Testis (tissue), 3 donors: ENCODE results near the gene PRKG1. TPM values are rescaled to one million over a fixed set of nuclear protein-coding genes. Genes with fewer than 3 reads are reported as not detected.
"Not testable (repeated sequence)": the region's sequence is repeated elsewhere in the genome, so short reads cannot be mapped to it uniquely, and the experiment has no call there.

Source experiments
- DNase-seq: peaks from one replicate; pipeline ENCODE4 v3.0.0-alpha.2; 2019
- H3K27ac ChIP-seq, 2 donors: fragments of 200-600 bp; sonication (generic); one replicate each; pipeline ENCODE4 v1.5.1; 2019
- H3K27me3 ChIP-seq: fragments of 200-600 bp; sonication (generic); one replicate; pipeline ENCODE4 v1.5.1; 2019
- H3K36me3 ChIP-seq: fragments of 200-600 bp; sonication (generic); one replicate; pipeline ENCODE4 v1.5.1; 2017; ENCODE audit warnings: low read depth; ENCODE audit errors: missing control alignments
- H3K4me1 ChIP-seq: fragments of 200-600 bp; sonication (generic); one replicate; pipeline ENCODE4 v1.5.1; 2019
- H3K4me3 ChIP-seq, 2 donors: fragments of 200-600 bp; sonication (generic); one replicate each; pipeline ENCODE4 v1.5.1; 2017 to 2019
- H3K9me3 ChIP-seq: fragments of 200-600 bp; sonication (generic); one replicate; pipeline ENCODE4 v1.5.1; 2017
- POLR2A ChIP-seq: fragments of 450-650 bp; IDR thresholded peaks from one replicate; pipeline ENCODE4 v1.6.1; 2017; ENCODE audit warnings: antibody characterized with exemption, mild to moderate bottlenecking, moderate library complexity
- WGBS, 2 donors: methylation state at CpG; one replicate each; pipeline ENCODE4 v1.1.5; 2018; 5-methylcytosine and 5-hydroxymethylcytosine counted together
- intact Hi-C: fragments of 100-400 bp; cut with DNase I; formaldehyde crosslinking; loops from one replicate; pipeline ENCODE4 v1.15.1; 2023; ENCODE audit warnings: low total_unique reads
- polyA plus RNA-seq: library from polyadenylated mRNA; stranded (reverse); fragments of 350-450 nt; fragmentation: Illumina TruSeq; extraction: RNeasy Lipid Tissue Mini Kit (QIAGEN cat#74804); gene quantifications from one replicate; pipeline ENCODE4 v1.2.3, GENCODE V29; 2014; ENCODE audit warnings: low read depth, low replicate concordance; ENCODE audit not compliant: insufficient read depth
- total RNA-seq, 2 donors: library from RNA; depleted of rRNA; stranded (reverse); fragments of >200 nt; gene quantifications; one replicate each; pipeline ENCODE4 v1.2.3, GENCODE V29; 2016
- TF ChIP-seq, protein P1 (sequence below), 3 experiments: fragments of 450-650 bp in 2 of 3; fragments of 200-600 bp in 1 of 3; sonication (generic) in 1 of 3; IDR thresholded peaks; one replicate each; pipeline ENCODE4 v1.5.1; 2016 to 2019; ENCODE audit warnings: antibody characterized with exemption in 3 of 3, mild to moderate bottlenecking in 2 of 3, moderate library complexity in 1 of 3

Gene PRKG1
- total and polyA plus RNA-seq, 3 donors from 2014 or later, result 6.3 to 15.3 (median 12.5) TPM

- no peaks in the 10 kb centered on the region for H3K36me3 ChIP-seq
- H3K27me3 ChIP-seq, result no peaks in the 10 kb centered on the region
- H3K9me3 ChIP-seq, result no peaks in the 10 kb centered on the region
- H3K27ac ChIP-seq, result no peak overlapping the region
- 96% methylated on average over 3 of the region's 3 CpGs for WGBS, 2 donors
- no peak for TF ChIP-seq POLR2A
- H3K4me3 ChIP-seq, result no peak overlapping the region
- intact Hi-C loops, result no loop called here
- H3K4me1 ChIP-seq, result no peaks in the 10 kb centered on the region
- no peak for DNase-seq
Measured at GRCh38 chr10:51158832-51159231, 84.5 kb downstream of the PRKG1 start.

- no peaks in the 10 kb centered on the region for H3K36me3 ChIP-seq
- DNase-seq, result no peak
- H3K27ac ChIP-seq, result no peak overlapping the region
- intact Hi-C loops, result no loop called here
- H3K4me3 ChIP-seq, result no peak overlapping the region
- TF ChIP-seq, protein P1, sequence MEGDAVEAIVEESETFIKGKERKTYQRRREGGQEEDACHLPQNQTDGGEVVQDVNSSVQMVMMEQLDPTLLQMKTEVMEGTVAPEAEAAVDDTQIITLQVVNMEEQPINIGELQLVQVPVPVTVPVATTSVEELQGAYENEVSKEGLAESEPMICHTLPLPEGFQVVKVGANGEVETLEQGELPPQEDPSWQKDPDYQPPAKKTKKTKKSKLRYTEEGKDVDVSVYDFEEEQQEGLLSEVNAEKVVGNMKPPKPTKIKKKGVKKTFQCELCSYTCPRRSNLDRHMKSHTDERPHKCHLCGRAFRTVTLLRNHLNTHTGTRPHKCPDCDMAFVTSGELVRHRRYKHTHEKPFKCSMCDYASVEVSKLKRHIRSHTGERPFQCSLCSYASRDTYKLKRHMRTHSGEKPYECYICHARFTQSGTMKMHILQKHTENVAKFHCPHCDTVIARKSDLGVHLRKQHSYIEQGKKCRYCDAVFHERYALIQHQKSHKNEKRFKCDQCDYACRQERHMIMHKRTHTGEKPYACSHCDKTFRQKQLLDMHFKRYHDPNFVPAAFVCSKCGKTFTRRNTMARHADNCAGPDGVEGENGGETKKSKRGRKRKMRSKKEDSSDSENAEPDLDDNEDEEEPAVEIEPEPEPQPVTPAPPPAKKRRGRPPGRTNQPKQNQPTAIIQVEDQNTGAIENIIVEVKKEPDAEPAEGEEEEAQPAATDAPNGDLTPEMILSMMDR (IDR thresholded peaks at IDR 0.05), result no peak
- TF ChIP-seq POLR2A, result no peak
- H3K27me3 ChIP-seq, result no peaks in the 10 kb centered on the region
- H3K4me1 ChIP-seq, result no peaks in the 10 kb centered on the region
- no peaks in the 10 kb centered on the region for H3K9me3 ChIP-seq
- WGBS, 2 donors, result 78 to 100% methylated on average over 1 of the region's 1 CpG
Measured at GRCh38 chr10:51159841-51160240, 85.6 kb downstream of the PRKG1 start.

DNA sequence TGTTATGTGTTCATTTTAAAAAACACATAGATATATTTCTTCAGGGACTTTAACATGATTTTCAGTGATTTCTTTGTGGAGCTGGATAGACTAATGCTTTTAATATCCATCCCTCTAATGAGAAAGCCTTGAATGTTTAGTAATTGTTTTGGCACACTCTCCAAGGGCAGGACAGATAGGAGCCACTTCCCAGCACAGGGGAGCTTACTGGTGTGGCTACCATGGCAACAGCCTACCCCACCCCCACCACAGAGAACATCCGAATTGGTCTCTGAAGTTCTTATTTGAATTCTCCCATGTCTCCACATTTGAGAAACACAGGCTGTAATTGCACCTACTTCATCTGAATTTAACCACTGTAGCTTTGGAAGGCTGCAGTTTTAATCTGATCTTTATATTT is 87.7 kb downstream of the PRKG1 start:
- peak; percentile 41 for DNase-seq
- Histone ChIP-seq H3K27ac (no peak overlapping the region), H3K9me3 (no peaks in the 10 kb centered on the region), H3K27me3 (no peaks in the 10 kb centered on the region), H3K4me1 (no peaks in the 10 kb centered on the region), H3K4me3 (no peak overlapping the region), H3K36me3 (no peaks in the 10 kb centered on the region)
- intact Hi-C loops, result no loop called here
- 33 to 47% methylated on average over 1 of the region's 1 CpG for WGBS, 2 donors
- TF ChIP-seq, protein P1 (IDR thresholded peaks at IDR 0.05), result no peak
- TF ChIP-seq POLR2A, result no peak

- WGBS, 2 donors, result 88 to 93% methylated on average over 30 of the region's 30 CpGs
- intact Hi-C loops, H3K4me3 ChIP-seq, H3K4me1 ChIP-seq, H3K27me3 ChIP-seq, H3K9me3 ChIP-seq, DNase-seq, H3K36me3 ChIP-seq, H3K27ac ChIP-seq: not testable (repeated sequence)
Measured at GRCh38 chr10:51163380-51164049, 89.2 kb downstream of the PRKG1 start.

GRCh38 chr10:51168086-51168815 is 94.0 kb downstream of the PRKG1 start:
- DNase-seq, result no peak
- TF ChIP-seq POLR2A, result no peak
- TF ChIP-seq, protein P1 (IDR thresholded peaks at IDR 0.05), result no peak
- 68 to 74% methylated on average over 2 of the region's 2 CpGs for WGBS, 2 donors
- Histone ChIP-seq H3K36me3 (no peaks in the 10 kb centered on the region), H3K27me3 (no peaks in the 10 kb centered on the region), H3K4me3 (no peak overlapping the region), H3K9me3 (no peaks in the 10 kb centered on the region), H3K4me1 (no peaks in the 10 kb centered on the region), H3K27ac (no peak overlapping the region)
- intact Hi-C loops, result no loop called here
